NCI-H1436 treated with DMSO at 0.1 percent for 48 hours (cell line): ENCODE results near the gene C7orf57.
"Not testable (repeated sequence)": the region's sequence is repeated elsewhere in the genome, so short reads cannot be mapped to it uniquely, and the experiment has no call there.

Experiments used
- DNase-seq: peaks from one replicate; lab custom pipeline; 2025; lab: John Stamatoyannopoulos, UW

C7orf57 gene

DNA sequence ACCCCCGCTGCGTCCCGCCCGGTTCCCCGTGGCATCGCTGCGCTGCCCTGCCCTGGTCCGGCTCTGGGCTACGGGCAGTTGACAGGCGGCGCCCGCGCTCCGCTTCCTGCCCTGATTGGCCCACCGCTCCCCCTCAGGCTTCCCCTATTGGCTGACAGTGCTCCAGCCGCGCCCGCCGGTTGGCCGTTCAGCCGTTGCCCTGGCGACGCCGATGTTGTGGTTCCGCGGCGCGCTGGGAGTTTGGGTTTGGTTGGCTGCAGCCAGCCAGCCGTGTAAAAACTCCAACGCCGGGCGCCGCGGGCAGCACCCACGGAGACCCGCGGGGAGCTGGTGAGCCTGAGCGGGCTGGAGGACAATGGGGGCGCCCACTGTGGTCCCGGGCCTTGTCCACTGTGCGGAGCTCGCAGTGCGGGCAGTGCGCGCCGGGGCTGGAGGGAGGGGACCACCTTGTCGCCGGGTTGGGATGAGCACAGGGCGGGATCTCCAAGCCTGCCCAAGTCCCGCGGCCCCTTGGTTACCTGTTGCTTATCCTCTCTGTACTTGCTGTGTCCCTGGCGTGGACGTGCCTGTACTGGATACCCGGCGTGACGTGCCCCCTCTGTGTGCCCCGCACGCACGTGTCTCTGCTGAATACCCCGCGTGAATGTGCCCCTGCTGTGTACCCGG is at the start of gene C7orf57:
TSS of gene C7orf57 (plus strand) at position 243 of the 666 bp plus-strand sequence. CDS start 766 bp downstream, outside the sequence.
- no peak for DNase-seq

GRCh38 chr7:47988496-47989386 is 46.6 kb upstream of the C7orf57 start:
- no peak for DNase-seq

- not testable (repeated sequence) for DNase-seq
Measured at GRCh38 chr7:47989607-47990400, 45.5 kb upstream of the C7orf57 start.

DNA sequence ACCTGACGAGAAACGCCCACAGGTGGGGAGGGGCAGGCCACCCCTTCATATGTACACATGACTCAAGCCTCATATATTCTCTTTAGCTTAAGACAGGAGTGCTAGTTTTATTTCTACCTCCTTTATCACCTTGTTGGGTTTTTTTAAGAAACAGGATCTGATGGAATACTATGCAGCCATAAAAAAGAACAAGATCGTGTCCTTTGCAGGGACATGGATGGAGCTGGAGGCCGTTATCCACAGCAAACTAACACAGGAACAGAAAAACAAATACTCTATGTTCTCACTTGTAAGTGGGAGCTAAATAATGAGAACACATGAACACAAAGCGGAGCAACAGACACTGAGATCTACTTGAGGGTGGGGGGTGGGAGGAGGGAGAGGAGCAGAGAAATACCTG is 44.8 kb upstream of the C7orf57 start:
- DNase-seq, result no peak

- DNase-seq, result no peak
Measured at GRCh38 chr7:47991270-47991669, 44.1 kb upstream of the C7orf57 start.

DNA sequence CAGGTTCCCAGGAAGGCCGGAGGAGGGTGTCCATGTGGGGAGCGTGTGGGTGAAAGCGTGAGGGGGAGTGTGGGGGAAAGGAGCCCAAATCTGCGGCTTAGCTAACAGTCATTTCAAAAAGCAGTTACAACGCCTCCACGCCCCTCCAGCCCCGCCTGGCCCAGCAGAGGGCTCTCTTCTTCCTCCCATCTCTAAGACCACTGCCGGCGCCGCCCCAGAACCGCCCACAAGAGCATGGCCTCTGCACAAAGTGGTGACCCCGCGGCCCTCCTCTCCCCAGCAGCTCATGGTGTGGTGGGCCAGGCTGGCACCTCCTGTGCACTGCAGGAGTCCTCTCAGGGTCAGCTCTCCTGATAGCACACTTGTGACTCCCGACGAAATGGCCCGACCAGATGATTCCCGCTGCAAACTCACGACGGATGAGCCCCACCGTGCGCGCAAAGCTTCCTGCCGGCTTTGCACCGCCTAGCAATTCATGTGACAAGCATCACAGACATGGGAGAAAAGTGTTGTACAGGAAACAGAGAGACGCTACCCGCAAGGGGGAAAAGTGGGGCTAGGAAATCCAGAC is 43.5 kb upstream of the C7orf57 start:
- no peak for DNase-seq

GRCh38 chr7:47992446-47992845 is 42.9 kb upstream of the C7orf57 start:
- DNase-seq, result no peak

- no peak for DNase-seq
Measured at GRCh38 chr7:47999413-47999812, 35.9 kb upstream of the C7orf57 start.

DNA sequence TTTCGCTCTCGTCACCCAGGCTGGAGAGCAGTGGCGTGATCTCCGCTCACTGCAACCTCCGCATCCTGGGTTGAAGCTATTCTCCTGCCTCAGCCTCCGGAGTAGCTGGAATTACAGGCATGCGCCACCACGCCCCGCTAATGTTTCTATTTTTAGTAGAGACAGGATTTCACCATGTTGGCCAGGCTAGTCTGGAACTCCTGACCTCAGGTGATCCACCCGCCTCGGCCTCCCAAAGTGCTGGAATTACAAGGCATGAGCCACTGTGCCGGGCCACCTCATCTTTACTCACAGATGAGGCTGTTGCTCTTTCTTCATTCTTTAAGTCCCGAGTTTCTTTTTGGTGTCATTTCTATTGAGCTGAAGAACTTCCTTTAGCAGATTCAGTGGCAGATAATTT is 35.2 kb upstream of the C7orf57 start:
- DNase-seq, result not testable (repeated sequence)

DNA sequence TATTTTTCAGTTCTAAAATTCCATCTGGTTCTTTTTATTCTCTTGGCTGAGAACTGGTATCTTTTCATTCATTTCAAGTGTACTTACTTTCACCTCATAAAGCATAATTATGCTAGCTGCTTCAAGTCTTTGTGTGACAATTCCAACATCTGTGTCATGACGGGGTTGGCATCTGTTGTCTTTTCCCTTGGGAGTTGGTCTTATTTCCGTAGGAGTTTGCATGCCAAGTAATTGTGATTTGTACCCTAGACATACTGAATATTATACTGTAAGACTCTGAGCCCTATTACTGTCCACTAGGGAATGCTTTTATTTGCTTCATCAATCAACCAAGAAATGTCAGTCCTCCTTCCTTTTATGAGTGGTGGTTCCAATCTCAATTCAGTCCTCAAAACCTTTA is 31.3 kb upstream of the C7orf57 start:
- DNase-seq, result no peak

- DNase-seq, result no peak
Measured at GRCh38 chr7:48004638-48005037, 30.7 kb upstream of the C7orf57 start.

DNA sequence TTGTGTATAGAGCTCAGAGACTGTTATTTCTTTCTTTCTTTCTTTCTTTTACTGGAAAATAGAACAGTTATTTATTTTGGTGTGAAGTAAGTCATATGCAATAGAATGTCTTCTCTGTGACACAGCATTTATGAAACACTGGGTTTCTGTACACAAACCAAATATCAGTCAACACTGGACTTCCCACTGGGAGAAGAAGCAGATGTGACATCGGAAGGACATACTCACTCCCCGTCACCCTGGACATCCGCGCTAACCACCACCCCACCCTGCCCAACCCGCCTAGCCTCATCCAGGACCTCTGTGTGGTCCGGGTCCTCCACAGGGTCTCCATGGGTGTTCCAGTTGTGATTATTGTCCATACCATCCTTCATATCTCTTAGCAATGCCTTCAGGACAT is 28.5 kb upstream of the C7orf57 start:
- DNase-seq, result no peak

DNA sequence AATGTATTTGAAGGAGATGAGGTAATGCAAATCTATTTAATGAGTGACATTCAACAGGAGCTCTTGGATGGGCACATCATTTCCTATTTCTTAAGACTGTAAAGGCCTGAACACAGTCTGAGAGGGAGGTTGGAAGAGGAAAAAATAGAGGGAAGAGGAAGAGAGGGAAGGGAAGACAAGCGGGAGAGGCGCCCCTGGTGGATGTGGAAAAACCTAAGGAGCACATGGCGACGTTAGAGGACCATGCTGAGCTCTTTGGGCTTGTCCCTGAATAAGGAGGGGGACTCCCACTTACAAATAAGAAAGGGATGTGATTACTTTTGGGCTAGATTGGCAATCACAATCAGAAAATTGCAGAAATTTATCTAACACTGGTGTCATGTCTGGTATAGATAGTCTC is 26.1 kb upstream of the C7orf57 start:
- no peak for DNase-seq

DNA sequence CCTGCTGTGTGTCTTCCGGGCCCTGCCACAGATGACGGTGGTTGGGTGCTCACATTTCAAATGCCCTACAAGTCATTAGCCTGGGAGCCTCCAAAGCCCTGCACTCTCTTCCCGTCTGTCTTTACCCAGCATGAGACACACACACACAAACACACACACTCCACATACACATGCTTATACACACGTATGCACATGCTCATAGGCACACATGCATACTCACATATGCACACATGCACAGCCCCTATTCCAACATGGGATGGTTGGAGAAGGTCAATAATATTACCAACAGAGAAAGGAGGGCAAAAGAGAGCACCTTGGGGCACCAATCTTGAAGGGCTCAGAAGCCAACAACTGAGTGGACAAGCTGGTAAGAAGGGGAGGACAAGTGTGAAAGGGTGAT is 25.4 kb upstream of the C7orf57 start:
- no peak for DNase-seq

GRCh38 chr7:48011323-48011722 is 24.0 kb upstream of the C7orf57 start:
- DNase-seq, result no peak

GRCh38 chr7:48011951-48012350 is 23.4 kb upstream of the C7orf57 start:
- DNase-seq, result no peak

GRCh38 chr7:48016641-48017040 is 18.7 kb upstream of the C7orf57 start:
- no peak for DNase-seq

DNA sequence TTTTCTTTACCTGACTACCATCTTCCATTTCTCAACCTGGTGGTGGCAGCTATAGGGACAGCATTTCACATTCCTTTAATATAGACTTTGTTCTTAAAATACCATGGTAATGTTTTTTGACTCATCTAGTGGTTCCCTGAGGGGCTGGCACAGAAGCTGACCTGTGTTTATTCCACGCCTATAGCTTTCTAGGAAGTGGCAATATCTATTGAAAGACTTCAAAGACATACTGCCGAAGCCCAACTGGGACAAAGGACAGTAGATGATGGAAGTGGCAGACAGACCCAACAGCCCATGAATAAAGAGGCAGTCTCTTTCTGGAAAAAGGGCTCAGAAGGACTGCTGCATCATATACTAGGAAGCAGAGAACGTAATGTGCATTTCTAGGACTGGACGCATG is 17.7 kb upstream of the C7orf57 start:
- DNase-seq, result no peak

- no peak for DNase-seq
Measured at GRCh38 chr7:48025624-48026023, 9.7 kb upstream of the C7orf57 start.

DNA sequence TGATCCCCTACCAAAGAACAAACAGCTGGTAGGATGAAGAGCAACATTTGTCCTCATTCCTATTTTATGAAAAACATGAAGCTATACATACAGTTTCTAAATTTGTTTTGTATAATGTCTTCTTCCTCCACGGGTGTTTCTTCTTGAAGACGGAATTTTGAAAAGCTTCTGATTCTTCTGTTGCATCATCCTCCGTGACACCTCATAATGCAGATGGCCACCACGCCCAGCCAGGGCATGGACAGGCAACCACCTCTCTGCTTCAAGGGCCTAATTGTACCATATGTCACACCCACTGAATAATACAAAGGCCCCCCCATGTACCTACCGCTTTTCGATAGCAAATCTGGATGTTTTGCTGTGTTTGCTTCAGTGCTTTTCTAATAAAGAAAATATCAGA is 6.4 kb upstream of the C7orf57 start, which contains the start of gene SUN3:
TSS of gene SUN3 (minus strand) at position 170 of the 400 bp plus-strand sequence. CDS start at position 1, 169 bp downstream.
- no peak for DNase-seq

GRCh38 chr7:48031111-48031510 is 4.2 kb upstream of the C7orf57 start:
- DNase-seq, result no peak

DNA sequence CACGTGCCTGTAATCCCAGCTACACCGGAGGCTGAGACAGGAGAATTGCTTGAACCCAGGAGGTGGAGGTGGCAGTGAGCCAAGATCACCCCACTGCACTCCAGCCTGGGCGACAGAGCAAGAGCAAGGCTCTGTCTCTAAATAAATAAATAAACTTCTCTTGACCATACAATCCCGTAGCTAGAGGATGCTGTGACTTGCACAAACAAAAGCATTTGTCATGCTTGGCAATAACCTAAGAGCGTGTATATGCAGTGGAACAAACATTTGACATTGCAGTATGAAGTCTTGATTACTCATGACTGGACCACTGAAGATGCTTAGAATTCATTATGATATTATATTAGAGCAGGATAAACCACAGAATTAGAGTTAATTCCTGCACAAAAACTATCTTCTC is 1.4 kb upstream of the C7orf57 start:
- no peak for DNase-seq
